HG03039 (cell line): ENCODE data around the gene CANT1.

Source experiments
- ATAC-seq: cut with Tn5 transposase; IDR thresholded peaks from one replicate; pipeline ENCODE4 v1.9.1; 2021; ENCODE audit warnings: mild to moderate bottlenecking, moderate library complexity; ENCODE audit not compliant: unreplicated experiment

Gene CANT1

GRCh38 chr17:78996781-78997201 is 12.8 kb downstream of the CANT1 start:
- no peak for ATAC-seq

GRCh38 chr17:78995761-78996451 is 13.7 kb downstream of the CANT1 start:
- no peak for ATAC-seq

DNA sequence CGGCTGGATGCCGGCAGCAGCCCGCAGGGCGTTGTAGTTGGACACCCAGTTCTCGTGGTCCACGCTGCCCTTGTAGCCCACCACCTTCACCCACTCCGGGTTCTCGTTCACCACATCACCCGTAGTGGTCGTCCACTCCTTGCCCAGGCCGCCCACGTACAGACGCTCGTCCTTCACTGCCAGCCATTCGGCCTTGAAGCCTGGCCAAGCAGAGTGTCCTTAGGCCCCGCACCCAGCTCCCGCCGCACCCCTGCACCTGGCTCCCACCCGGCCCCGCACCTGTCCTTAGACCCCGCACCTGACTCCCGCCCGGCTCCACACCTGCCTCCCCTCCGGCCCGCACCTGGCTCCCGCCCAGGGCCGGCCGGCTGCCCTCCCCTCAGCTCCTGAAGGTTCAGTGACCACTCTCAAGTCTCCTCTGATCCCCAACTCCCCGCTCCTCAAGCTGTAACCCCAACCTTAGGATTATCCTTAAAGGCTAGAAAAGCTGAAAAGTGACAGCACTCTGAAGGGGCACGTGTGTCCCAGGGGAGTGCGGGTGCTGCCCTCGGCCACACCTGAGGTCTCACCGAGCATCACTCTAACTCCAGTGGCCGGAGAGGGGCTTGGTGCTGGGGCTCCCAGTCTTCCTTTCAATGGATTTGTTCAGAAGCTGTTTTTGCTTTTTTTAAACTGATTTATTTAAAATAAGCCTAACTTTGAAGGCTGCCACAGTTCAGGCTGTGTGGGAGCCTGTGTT is 14.4 kb downstream of the CANT1 start:
- ATAC-seq, result no peak

GRCh38 chr17:78993981-78994671 is 15.4 kb downstream of the CANT1 start:
- ATAC-seq, result no peak

DNA sequence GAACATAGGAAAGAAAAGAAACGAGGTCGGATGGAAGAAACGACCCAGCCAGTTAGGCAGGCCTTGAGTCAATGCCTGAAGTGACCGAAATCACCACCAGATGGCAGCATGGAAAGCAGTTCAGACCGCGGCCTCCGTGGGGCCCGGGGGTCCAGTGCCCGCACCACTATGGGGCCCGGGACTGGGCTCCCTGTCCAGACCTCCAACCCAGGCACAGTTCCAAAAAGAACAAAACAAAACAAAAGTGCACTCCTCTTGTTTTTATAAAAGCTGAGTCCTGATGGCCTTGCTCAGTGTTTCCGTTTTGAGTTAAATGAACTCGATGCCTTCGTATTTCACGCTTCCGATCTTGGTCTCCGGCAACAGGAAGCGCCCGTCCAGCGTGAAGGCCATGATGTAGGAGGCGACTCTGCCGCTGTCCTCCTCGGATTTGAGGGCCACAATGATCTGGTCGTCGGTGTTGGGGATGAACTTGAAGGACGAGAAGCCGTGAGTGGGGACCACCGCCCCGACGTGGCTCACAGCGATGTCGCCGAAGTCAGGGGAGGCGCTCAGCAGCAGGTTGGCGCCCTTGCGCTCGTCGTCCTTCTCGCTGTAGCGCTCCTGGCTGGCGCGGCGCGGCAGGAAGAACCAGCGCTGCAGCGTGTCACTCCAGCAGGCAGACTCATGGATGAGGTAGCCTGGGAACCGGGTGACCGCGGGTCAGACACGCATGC is 16.2 kb downstream of the CANT1 start:
- no peak for ATAC-seq

- no peak for ATAC-seq
Observed at GRCh38 chr17:78992542-78993212, 16.9 kb downstream of the CANT1 start.

- no peak for ATAC-seq
Observed at GRCh38 chr17:78991906-78992532, 17.5 kb downstream of the CANT1 start.

- no peak for ATAC-seq
Observed at GRCh38 chr17:78991017-78991738, 18.4 kb downstream of the CANT1 start.

DNA sequence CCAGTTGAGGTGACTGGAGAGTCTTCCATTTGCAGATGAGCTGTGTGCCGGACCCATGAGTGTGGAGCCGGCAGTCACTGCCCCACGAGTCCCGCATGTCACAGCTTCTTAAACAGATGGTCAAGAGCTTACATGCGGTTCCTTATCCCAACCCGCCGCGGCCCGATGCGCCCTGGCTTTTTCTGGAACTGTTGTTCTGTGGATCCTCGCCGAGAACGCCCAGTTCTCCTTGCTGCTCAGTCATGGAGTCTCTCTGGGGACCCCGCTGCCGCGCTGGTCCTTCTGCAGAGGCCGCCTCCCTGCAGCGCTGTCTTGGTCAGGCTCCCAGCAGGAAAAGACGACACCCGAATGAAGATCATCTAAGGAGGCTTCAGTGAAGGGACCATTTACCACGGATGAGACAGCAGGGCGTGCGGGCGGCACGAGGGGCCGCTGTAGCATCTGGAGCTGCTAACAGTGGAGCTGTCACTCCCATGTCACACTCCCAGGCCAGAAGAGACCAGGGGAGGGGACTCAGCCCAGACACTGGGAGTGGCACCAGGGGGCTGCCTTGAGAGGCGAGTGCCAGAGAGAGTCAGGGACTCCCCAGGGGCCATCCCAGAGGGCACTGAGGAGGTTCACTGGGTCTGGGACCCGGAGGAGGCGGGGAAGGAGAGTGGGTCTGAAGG is 19.1 kb downstream of the CANT1 start:
- no peak for ATAC-seq

GRCh38 chr17:78988152-78988551 is 21.4 kb downstream of the CANT1 start:
- no peak for ATAC-seq

GRCh38 chr17:78986649-78987328 is 22.8 kb downstream of the CANT1 start:
- ATAC-seq, result no peak

DNA sequence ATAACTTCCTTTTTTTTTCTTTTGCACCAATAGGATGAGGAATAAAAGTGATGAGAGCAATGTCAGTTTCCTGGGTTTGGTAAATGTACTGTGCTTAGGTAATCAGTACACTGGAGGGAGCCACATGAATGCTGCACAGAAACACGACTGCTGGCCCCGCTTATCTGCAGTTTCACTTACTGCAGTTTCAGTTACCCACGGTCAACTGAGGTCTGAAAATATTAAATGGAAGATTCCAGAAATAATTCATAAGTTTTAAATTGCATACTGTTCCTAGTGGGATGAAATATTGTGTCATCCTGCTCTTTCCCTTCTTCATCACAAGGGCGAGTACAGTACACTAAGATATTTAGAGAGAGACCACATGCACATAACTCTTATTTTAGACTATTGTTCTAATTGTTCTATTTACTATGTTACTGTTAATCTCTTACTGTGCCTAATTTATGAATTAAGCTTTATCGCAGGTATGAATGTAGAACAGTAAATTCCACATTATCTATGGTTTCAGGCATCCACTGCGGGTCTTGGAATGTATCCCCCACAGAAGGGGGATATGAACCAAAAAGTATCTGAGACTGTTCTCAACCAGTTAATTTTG is 23.4 kb downstream of the CANT1 start:
- ATAC-seq, result no peak

DNA sequence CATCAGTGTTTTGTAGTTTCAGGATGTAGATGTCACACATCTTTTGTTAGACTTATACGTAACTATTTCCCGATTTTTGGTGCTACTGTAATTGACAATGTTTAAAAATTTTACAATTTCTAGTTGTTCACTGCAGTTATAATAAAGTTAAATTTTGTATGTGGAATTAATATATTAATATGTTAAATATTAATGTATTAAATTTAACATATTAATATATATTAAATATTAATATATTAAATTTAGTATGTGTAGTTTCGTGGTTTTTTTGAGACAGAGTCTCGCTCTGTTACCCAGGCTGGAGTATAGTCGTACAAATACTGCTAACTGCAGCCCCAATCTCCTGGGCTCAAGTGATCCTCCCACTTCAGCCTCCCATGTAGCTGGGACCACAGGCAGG is 24.2 kb downstream of the CANT1 start:
- ATAC-seq, result no peak

DNA sequence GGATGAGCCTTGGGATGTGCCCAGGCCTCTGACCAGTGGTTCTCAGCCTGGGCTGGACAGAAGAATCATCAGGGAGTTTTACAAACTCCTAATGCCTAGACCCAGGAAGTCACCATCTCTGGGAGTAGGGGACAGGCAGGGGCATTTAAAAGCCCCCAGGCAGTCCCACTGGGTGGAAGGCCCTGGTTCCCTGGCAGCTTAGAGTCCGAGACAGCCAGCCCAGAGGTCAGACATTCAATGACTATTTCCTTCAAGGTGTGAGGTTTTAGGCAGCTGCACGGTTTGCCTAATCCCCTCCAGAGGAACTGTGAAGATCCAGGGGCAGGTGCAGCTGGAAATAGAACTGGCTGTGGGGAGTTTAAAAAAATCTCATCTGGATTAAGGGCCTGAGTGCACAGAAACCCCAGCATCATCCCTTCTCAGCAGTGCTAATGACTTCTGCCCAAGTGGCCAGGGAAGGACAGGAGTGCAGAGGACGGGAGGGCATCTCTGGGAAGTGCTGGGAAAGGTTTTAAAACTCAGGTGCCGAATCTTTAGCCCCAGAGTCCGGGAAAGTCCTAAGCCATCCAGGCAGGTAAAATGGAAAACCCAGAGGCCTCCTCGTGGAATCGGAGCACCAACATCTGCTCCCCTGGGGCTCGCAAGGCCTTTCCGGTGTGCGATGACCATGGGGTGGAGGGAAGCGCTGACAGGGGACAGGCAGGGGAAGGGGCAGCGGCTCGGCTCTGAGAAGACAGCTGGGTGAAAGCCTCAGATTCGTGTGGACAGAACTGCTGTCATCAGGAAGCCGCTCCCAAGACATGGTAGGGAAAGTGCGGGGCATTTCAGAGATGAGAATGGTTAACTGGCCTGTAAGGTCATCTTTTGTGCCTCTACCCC is 28.3 kb downstream of the CANT1 start:
- ATAC-seq, result no peak

DNA sequence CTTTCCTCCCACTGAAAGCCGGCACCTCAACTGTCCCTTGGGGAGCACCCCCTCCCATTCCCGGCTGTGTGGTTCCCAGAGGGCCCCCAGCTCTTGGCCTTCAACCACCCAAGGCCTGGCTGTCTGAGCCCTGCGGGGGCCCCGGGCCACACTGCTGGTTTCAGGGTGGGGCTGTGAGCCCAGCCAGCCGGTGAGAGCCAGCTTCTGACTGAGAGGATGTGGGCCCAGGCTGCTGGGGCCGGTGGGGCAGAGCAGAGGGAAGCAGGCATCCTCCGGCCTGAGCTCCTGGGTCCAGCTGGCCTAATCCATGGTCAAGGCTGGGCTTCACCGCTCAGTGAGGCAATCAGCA is 29.0 kb downstream of the CANT1 start:
- no peak for ATAC-seq

GRCh38 chr17:78979780-78980623 is 29.6 kb downstream of the CANT1 start, which contains the start of gene LGALS3BP:
Gene LGALS3BP, minus strand, starts transcription at chr17:78979923. Its CDS starts 2,732 bp downstream, at chr17:78977191.
- no peak for ATAC-seq
